DOHH2 (cell line): Measurements from ENCODE around the gene SOX8.

Experiments used
- H3F3A ChIP-seq: fragments of 200-600 bp; sonication (generic), shearing (Covaris generic); 2 replicates; pipeline ENCODE4 v1.6.0; 2016; ENCODE audit warnings: antibody characterized with exemption, mild to moderate bottlenecking; ENCODE audit not compliant: control insufficient read depth, insufficient read depth
- H3K27ac ChIP-seq: fragments of 200-600 bp; sonication (generic); 2 replicates; pipeline ENCODE4 v1.5.1; 2014; ENCODE audit warnings: low read depth, mild to moderate bottlenecking, low read length, moderate library complexity
- H3K27me3 ChIP-seq: fragments of 200-600 bp; sonication (generic); 2 replicates; pipeline ENCODE4 v1.6.1; 2014; ENCODE audit warnings: mild to moderate bottlenecking, low read length, mixed read lengths; ENCODE audit not compliant: control insufficient read depth
- H3K36me3 ChIP-seq: fragments of 200-600 bp; sonication (generic); 2 replicates; pipeline ENCODE4 v1.6.1; 2014; ENCODE audit warnings: mild to moderate bottlenecking, low read length, moderate library complexity, mixed read lengths; ENCODE audit not compliant: control insufficient read depth
- H3K4me1 ChIP-seq: fragments of 200-600 bp; sonication (generic); 2 replicates; pipeline ENCODE4 v1.6.1; 2014; ENCODE audit warnings: mild to moderate bottlenecking, low read length, mixed read lengths; ENCODE audit not compliant: control insufficient read depth
- H3K4me2 ChIP-seq: fragments of 200-600 bp; sonication (generic); 2 replicates; pipeline ENCODE4 v1.6.0; 2014; ENCODE audit warnings: mild to moderate bottlenecking, low read length, moderate library complexity
- H3K4me3 ChIP-seq: fragments of 200-600 bp; sonication (generic); 2 replicates; pipeline ENCODE4 v1.5.1; 2014; ENCODE audit warnings: mild to moderate bottlenecking, low read length, mixed read lengths
- H3K79me2 ChIP-seq: fragments of 200-600 bp; sonication (generic); 2 replicates; pipeline ENCODE4 v1.6.1; 2014; ENCODE audit warnings: mild to moderate bottlenecking, low read length, mixed read lengths; ENCODE audit not compliant: control insufficient read depth
- H3K9me2 ChIP-seq: fragments of 200-600 bp; sonication (generic); replicated peaks from 2 replicates; pipeline ENCODE4 v1.6.1; 2014; ENCODE audit warnings: mild to moderate bottlenecking, low read length, mixed read lengths; ENCODE audit not compliant: control insufficient read depth
- H3K9me3 ChIP-seq: fragments of 200-600 bp; sonication (generic); 2 replicates; pipeline ENCODE4 v1.6.1; 2014; ENCODE audit warnings: antibody characterized with exemption, low read length, mixed read lengths; ENCODE audit not compliant: control insufficient read depth, insufficient read depth
- H4K20me1 ChIP-seq: fragments of 200-600 bp; sonication (generic); 2 replicates; pipeline ENCODE4 v1.6.0; 2014; ENCODE audit warnings: low read depth, mild to moderate bottlenecking, antibody characterized with exemption, low read length, moderate library complexity; ENCODE audit not compliant: control insufficient read depth, insufficient read depth
- CTCF ChIP-seq: fragments of 200-600 bp; sonication (generic); IDR thresholded peaks from one replicate; pipeline ENCODE4 v1.5.1; 2014; ENCODE audit warnings: antibody characterized with exemption, mild to moderate bottlenecking, low read depth, low read length; ENCODE audit not compliant: poor library complexity, severe bottlenecking
- EZH2phosphoT487 ChIP-seq: fragments of 200-600 bp; sonication (generic); IDR thresholded peaks from 2 replicates; pipeline ENCODE4 v1.6.1; 2017; ENCODE audit warnings: borderline replicate concordance, mild to moderate bottlenecking, antibody characterized with exemption, low read length, moderate library complexity, mixed read lengths

SOX8 gene

GRCh38 chr16:935684-936083, 45.9 kb upstream of the SOX8 start:
- TF ChIP-seq CTCF (no peak), EZH2phosphoT487 (no peak)
- no peaks in the 10 kb centered on the region for H3K27me3 ChIP-seq
- H3K79me2 ChIP-seq: no peaks in the 10 kb centered on the region

GRCh38 chr16:937311-937710, 44.3 kb upstream of the SOX8 start:
- H3K9me2 ChIP-seq: no peaks in the 10 kb centered on the region
- no peaks in the 10 kb centered on the region for H3K27me3 ChIP-seq
- peaks cover 5% of the 10 kb centered on the region for H3K36me3 ChIP-seq
- H3K4me1 ChIP-seq: peaks cover 4% of the 10 kb centered on the region; the same call in 1 of the 2 replicates
- no peak overlapping the region for H3K27ac ChIP-seq
- H3F3A ChIP-seq: no peaks in the 10 kb centered on the region
- no peak overlapping the region for H3K4me3 ChIP-seq
- H3K79me2 ChIP-seq: no peaks in the 10 kb centered on the region
- no peak overlapping the region for H3K4me2 ChIP-seq
- TF ChIP-seq EZH2phosphoT487: no peak
- no peak for TF ChIP-seq CTCF
- H4K20me1 ChIP-seq: no peaks in the 10 kb centered on the region
- peaks cover 12% of the 10 kb centered on the region for H3K9me3 ChIP-seq

More at GRCh38 chr16:935684-936083, 45.9 kb upstream of the SOX8 start:
- no peak overlapping the region for H3K4me3 ChIP-seq
- no peak overlapping the region for H3K27ac ChIP-seq
- no peaks in the 10 kb centered on the region for H4K20me1 ChIP-seq
- H3K36me3 ChIP-seq: no peaks in the 10 kb centered on the region
- no peaks in the 10 kb centered on the region for H3K9me2 ChIP-seq
- no peaks in the 10 kb centered on the region for H3F3A ChIP-seq
- no peak overlapping the region for H3K4me2 ChIP-seq
- H3K9me3 ChIP-seq: no peaks in the 10 kb centered on the region
- peaks cover 3% of the 10 kb centered on the region; the same call in 1 of the 2 replicates for H3K4me1 ChIP-seq

GRCh38 chr16:937723-938122, 43.8 kb upstream of the SOX8 start:
- Histone ChIP-seq H3K4me1 (peaks cover 4% of the 10 kb centered on the region; the same call in 1 of the 2 replicates), H3K9me2 (no peaks in the 10 kb centered on the region), H3K27ac (no peak overlapping the region), H3K27me3 (no peaks in the 10 kb centered on the region), H3K9me3 (peaks cover 16% of the 10 kb centered on the region), H3K36me3 (peaks cover 8% of the 10 kb centered on the region), H4K20me1 (no peaks in the 10 kb centered on the region), H3K4me3 (no peak overlapping the region), H3F3A (no peaks in the 10 kb centered on the region), H3K79me2 (no peaks in the 10 kb centered on the region), H3K4me2 (no peak overlapping the region)
- no peak for TF ChIP-seq EZH2phosphoT487
- TF ChIP-seq CTCF: no peak

- H3K4me3 ChIP-seq: no peak overlapping the region
- no peaks in the 10 kb centered on the region for H3K79me2 ChIP-seq
- no peak overlapping the region for H3K4me2 ChIP-seq
- H4K20me1 ChIP-seq: no peaks in the 10 kb centered on the region
- TF ChIP-seq CTCF: no peak
- no peak for TF ChIP-seq EZH2phosphoT487
- no peaks in the 10 kb centered on the region for H3F3A ChIP-seq
- H3K27ac ChIP-seq: no peak overlapping the region
- H3K27me3 ChIP-seq: no peaks in the 10 kb centered on the region
- H3K36me3 ChIP-seq: peaks cover 8% of the 10 kb centered on the region
- peaks cover 4% of the 10 kb centered on the region; the same call in 1 of the 2 replicates for H3K4me1 ChIP-seq
- H3K9me2 ChIP-seq: no peaks in the 10 kb centered on the region
- H3K9me3 ChIP-seq: peaks cover 17% of the 10 kb centered on the region
These were observed 43.4 kb upstream of the SOX8 start for GRCh38 chr16:938136-938535.
